H1 (cell line): Measurements from ENCODE around the gene RHBDD1. TPM values are rescaled to one million over a fixed set of nuclear protein-coding genes. Genes with fewer than 3 reads are reported as not detected.

Experiments
- CTCF ChIA-PET: fragments of 300-600 bp; sonication (Branson Sonifier 250); formaldehyde crosslinking; loops from one replicate; lab custom pipeline; 2021; ENCODE audit not compliant: partially characterized antibody; lab: Charles Lee
- POLR2A ChIA-PET: fragments of 300-600 bp; sonication (Branson Sonifier 250); formaldehyde crosslinking; loops from one replicate; lab custom pipeline; 2021; ENCODE audit warnings: inconsistent platforms; ENCODE audit not compliant: partially characterized antibody; lab: Charles Lee
- DNase-seq, 2 experiments: peaks; one replicate each; pipeline versions ENCODE4 v3.0.0 to v3.0.0-alpha.2; 2010 to 2022; ENCODE audit warnings: low spot score in 2 of 2, low read depth in 1 of 2, mixed read lengths in 1 of 2
- FAIRE-seq: peaks from 2 replicates; lab custom pipeline; 2011; peaks lifted over from hg19 to GRCh38; lab: Jason Lieb, UNC
- H2AFZ ChIP-seq: 2 replicates; pipeline ENCODE4 v1.8.1; 2012; ENCODE audit warnings: low read length, inconsistent platforms
- H2AK5ac ChIP-seq: 2 replicates; pipeline ENCODE4 v1.6.1; 2013; ENCODE audit warnings: low read depth, low read length
- H2BK120ac ChIP-seq: replicated peaks from 2 replicates; pipeline ENCODE3; 2013; ENCODE audit warnings: low read depth, low read length, inconsistent platforms
- H2BK12ac ChIP-seq: 2 replicates; pipeline ENCODE4 v1.6.1; 2013; ENCODE audit warnings: low read depth, low read length
- H2BK15ac ChIP-seq: 2 replicates; pipeline ENCODE4 v1.6.1; 2013; ENCODE audit warnings: low read length
- H2BK20ac ChIP-seq: 2 replicates; pipeline ENCODE4 v1.6.1; 2013; ENCODE audit warnings: low read length
- H2BK5ac ChIP-seq: 2 replicates; pipeline ENCODE4 v1.6.1; 2013; ENCODE audit warnings: low read depth, low read length
- H3K14ac ChIP-seq: 2 replicates; pipeline ENCODE4 v1.6.1; 2013; ENCODE audit warnings: inconsistent platforms; ENCODE audit not compliant: insufficient read length
- H3K18ac ChIP-seq: 2 replicates; pipeline ENCODE4 v1.6.1; 2013; ENCODE audit warnings: low read length; ENCODE audit errors: extremely low read depth
- H3K23ac ChIP-seq: 2 replicates; pipeline ENCODE4 v1.6.1; 2013; ENCODE audit warnings: inconsistent platforms; ENCODE audit not compliant: insufficient read length
- H3K23me2 ChIP-seq: 2 replicates; pipeline ENCODE4 v1.6.1; 2013; ENCODE audit warnings: low read depth, low read length
- H3K27ac ChIP-seq: 2 replicates; pipeline ENCODE4 v1.6.1; 2011; ENCODE audit warnings: low read depth, low read length, inconsistent platforms
- H3K27me3 ChIP-seq, 4 experiments: replicated peaks in 1 of 4; 1 replicate in 1 of 4; 2 replicates in 3 of 4; pipeline versions ENCODE4 v1.6.1 to v1.8.1; 2011 to 2013; ENCODE audit warnings: low read length in 3 of 4, mild to moderate bottlenecking in 3 of 4, inconsistent platforms in 2 of 4, mixed read lengths in 2 of 4, moderate library complexity in 1 of 4; ENCODE audit not compliant: control insufficient read depth in 3 of 4, insufficient read depth in 3 of 4; ENCODE audit errors: extremely low read depth in 1 of 4
- H3K36me3 ChIP-seq, 4 experiments: 2 replicates each; pipeline versions ENCODE4 v1.6.1 to v1.8.1; 2011 to 2013; ENCODE audit warnings: mild to moderate bottlenecking in 4 of 4, low read length in 3 of 4, moderate library complexity in 2 of 4, control low read depth in 1 of 4, inconsistent platforms in 1 of 4; ENCODE audit not compliant: insufficient read depth in 4 of 4, control insufficient read depth in 2 of 4
- H3K4ac ChIP-seq: replicated peaks from 2 replicates; pipeline ENCODE3; 2013; ENCODE audit warnings: low read length, low read depth, mixed read lengths, inconsistent platforms; ENCODE audit not compliant: insufficient read length
- H3K4me1 ChIP-seq, 4 experiments: replicated peaks in 1 of 4; 1 replicate in 1 of 4; 2 replicates in 3 of 4; pipeline versions ENCODE4 v1.6.1 to v1.8.1; 2011 to 2013; ENCODE audit warnings: low read length in 3 of 4, inconsistent platforms in 2 of 4, mixed read lengths in 1 of 4; ENCODE audit not compliant: insufficient read depth in 4 of 4, control insufficient read depth in 3 of 4
- H3K4me2 ChIP-seq, 2 experiments: 2 replicates each; pipeline versions ENCODE4 v1.6.1 to v1.8.1; 2011 to 2013; ENCODE audit warnings: low read depth in 2 of 2, low read length in 2 of 2, control low read depth in 1 of 2, inconsistent platforms in 1 of 2, mild to moderate bottlenecking in 1 of 2; ENCODE audit not compliant: insufficient read depth in 1 of 2
- H3K4me3 ChIP-seq, 4 experiments: fragments of 200-600, 300-600 bp in 1 of 4; sonication (generic), shearing (Covaris generic), sonication (Bioruptor Twin) in 1 of 4; 2 replicates each; pipeline versions ENCODE4 v1.5.1 to v1.8.1; 2011 to 2016; ENCODE audit warnings: low read length in 4 of 4, low read depth in 3 of 4, control low read depth in 2 of 4, inconsistent platforms in 2 of 4, mild to moderate bottlenecking in 2 of 4, mixed read lengths in 1 of 4, moderate library complexity in 1 of 4; ENCODE audit not compliant: insufficient read depth in 2 of 4; ENCODE audit errors: extremely low read depth in 1 of 4
- H3K56ac ChIP-seq: replicated peaks from 2 replicates; pipeline ENCODE3; 2013; ENCODE audit warnings: low read depth, mild to moderate bottlenecking, mixed read lengths, low read length, inconsistent platforms; ENCODE audit not compliant: insufficient read length
- H3K79me1 ChIP-seq: 2 replicates; pipeline ENCODE4 v1.6.1; 2013; ENCODE audit warnings: low read depth, low read length, control low read depth
- H3K79me2 ChIP-seq, 2 experiments: 2 replicates each; pipeline versions ENCODE4 v1.6.1 to v1.8.1; 2012 to 2013; ENCODE audit warnings: low read length in 2 of 2, mild to moderate bottlenecking in 2 of 2, inconsistent platforms in 1 of 2; ENCODE audit not compliant: insufficient read depth in 2 of 2, control insufficient read depth in 1 of 2
- H3K9ac ChIP-seq, 4 experiments: replicated peaks in 1 of 4; 1 replicate in 1 of 4; 2 replicates in 3 of 4; pipeline versions ENCODE4 v1.6.1 to v1.8.1; 2011 to 2013; ENCODE audit warnings: low read depth in 3 of 4, low read length in 3 of 4, control low read depth in 2 of 4, mild to moderate bottlenecking in 2 of 4, moderate library complexity in 2 of 4, inconsistent platforms in 1 of 4; ENCODE audit errors: extremely low read depth in 1 of 4
- H3K9me3 ChIP-seq, 2 experiments: 2 replicates each; pipeline versions ENCODE4 v1.6.1 to v1.8.1; 2012 to 2013; ENCODE audit warnings: mild to moderate bottlenecking in 2 of 2, moderate library complexity in 2 of 2, control low read depth in 1 of 2, inconsistent platforms in 1 of 2, low read depth in 1 of 2, low read length in 1 of 2, mixed read lengths in 1 of 2; ENCODE audit not compliant: insufficient read depth in 2 of 2
- H4K20me1 ChIP-seq, 2 experiments: replicated peaks in 1 of 2; 2 replicates each; pipeline versions ENCODE3 to v1.8.1; 2011 to 2013; ENCODE audit warnings: inconsistent platforms in 2 of 2, low read length in 2 of 2, mild to moderate bottlenecking in 1 of 2; ENCODE audit not compliant: insufficient read depth in 2 of 2, control insufficient read depth in 1 of 2
- H4K5ac ChIP-seq: 2 replicates; pipeline ENCODE4 v1.6.1; 2013; ENCODE audit warnings: low read length, low read depth, mixed read lengths, inconsistent platforms; ENCODE audit not compliant: insufficient read length
- H4K8ac ChIP-seq: 2 replicates; pipeline ENCODE4 v1.8.0; 2013; ENCODE audit warnings: mild to moderate bottlenecking, moderate library complexity, low read length, inconsistent platforms; ENCODE audit not compliant: insufficient read depth; ENCODE audit errors: extremely low read depth
- H4K91ac ChIP-seq: replicated peaks from 2 replicates; pipeline ENCODE3; 2013; ENCODE audit warnings: low read length, mixed read lengths, inconsistent platforms; ENCODE audit not compliant: insufficient read length
- CREB1 ChIP-seq: IDR thresholded peaks from 2 replicates; pipeline ENCODE4 v1.6.1; 2012; ENCODE audit warnings: inconsistent platforms
- KDM4A ChIP-seq: IDR thresholded peaks from one replicate; pipeline ENCODE4 v1.7.1; 2012; ENCODE audit warnings: low read depth, mild to moderate bottlenecking, moderate library complexity, low read length, inconsistent platforms; ENCODE audit not compliant: severe bottlenecking
- KDM5A ChIP-seq: fragments of 200-600 bp; IDR thresholded peaks from 2 replicates; pipeline ENCODE4 v1.7.1; 2012; ENCODE audit warnings: mild to moderate bottlenecking, low read length, inconsistent platforms, mixed read lengths
- WGBS, 2 experiments: shearing (Covaris generic) in 1 of 2; methylation state at CpG; one replicate each; pipeline versions ENCODE4 v1.1.6 to v1.1.7; 2013 to 2015; ENCODE audit warnings: low lambda C conversion rate in 2 of 2, mixed read lengths in 2 of 2, inconsistent platforms in 1 of 2, low coverage in 1 of 2, missing lambda C conversion rate in 1 of 2; ENCODE audit not compliant: insufficient replicate concordance in 2 of 2, insufficient coverage in 1 of 2, insufficient read length in 1 of 2; ENCODE audit errors: extremely low coverage in 1 of 2, missing lambda C conversion rate in 1 of 2; 5-methylcytosine and 5-hydroxymethylcytosine counted together
- polyA plus RNA-seq, 7 experiments: library from polyadenylated mRNA; depleted of rRNA in 3 of 7; stranded (reverse) in 5 of 7; unstranded in 2 of 7; fragments of >200 nt in 5 of 7; fragments of 200-250 nt in 2 of 7; gene quantifications; 1 replicate in 5 of 7; 2 replicates in 1 of 7; 4 replicates in 1 of 7; pipeline versions ENCODE4 v1.2.1 to v1.2.3, GENCODE V29; 2011 to 2013; ENCODE audit warnings: missing spikeins in 2 of 7, mixed read lengths in 2 of 7
- total RNA-seq: library from RNA; stranded (reverse); fragmentation: NEBNext Ultra II Directional; extraction: Animal tissue kit (Norgen Biotek cat#: 25700); gene quantifications from 2 replicates; pipeline ENCODE4 v1.2.1, GENCODE V29; 2021

The RHBDD1 gene
- total and polyA plus RNA-seq, 2 of the 8 experiments (the other 6 are each of a cell fraction or from before 2014, with no cell fraction given), result 10.5 to 23.1 TPM

DNA sequence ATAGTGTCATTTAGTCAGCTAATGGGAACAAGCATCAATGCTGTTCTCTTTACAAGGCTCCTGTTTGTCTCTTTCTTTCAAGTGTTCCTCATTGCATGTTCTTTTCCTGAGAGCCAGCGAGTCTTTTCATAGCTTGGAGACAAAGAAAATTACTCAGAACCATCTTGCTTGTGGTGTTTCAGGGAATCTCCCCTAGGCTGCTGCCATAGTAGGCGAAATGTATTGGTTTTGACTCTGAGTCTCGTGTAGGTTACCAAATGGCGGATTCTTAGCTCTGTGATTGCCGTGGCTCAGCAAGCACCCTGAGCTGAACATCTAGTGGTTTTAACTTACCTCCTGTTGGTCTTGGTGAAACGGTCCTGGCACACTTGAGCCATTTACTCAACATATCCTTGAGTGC is 68.7 kb downstream of the RHBDD1 start:
- Histone ChIP-seq H2BK5ac (no peak overlapping the region), H3K27me3 (no peaks in the 10 kb centered on the region), H2BK15ac (no peak overlapping the region), H3K23ac (no peak overlapping the region), H3K9ac (no peak overlapping the region), H4K20me1 (peaks cover 0 to 3% of the 10 kb centered on the region in 2 experiments), H3K4ac (no peak overlapping the region), H3K14ac (no peak overlapping the region), H3K36me3 (no peaks in the 10 kb centered on the region), H2BK12ac (no peak overlapping the region), H2BK120ac (no peak overlapping the region), H2AK5ac (no peak overlapping the region), H3K56ac (no peak overlapping the region), H4K91ac (no peak overlapping the region), H3K4me2 (no peak overlapping the region), H2BK20ac (no peak overlapping the region), H3K27ac (no peak overlapping the region), H3K4me1 (no peaks in the 10 kb centered on the region), H2AFZ (no peak overlapping the region), H3K79me1 (0 out of 2 replicates have a peak, but pooled peaks cover 4% of the 10 kb centered on the region), H3K18ac (no peak overlapping the region), H3K23me2 (no peaks in the 10 kb centered on the region), H4K8ac (no peak overlapping the region), H4K5ac (no peak overlapping the region), H3K9me3 (no peaks in the 10 kb centered on the region), H3K4me3 (no peak overlapping the region), H3K79me2 (no peaks in the 10 kb centered on the region)
- no peak for DNase-seq
- POLR2A ChIA-PET, result interaction anchor here (1.0 kb wide), 1 partner anchor 10 kb away, joined by 3 read pairs; no protein-coding TSS in a partner anchor
- CTCF ChIA-PET, result interaction anchor here (0.6 to 1.1 kb wide), 4 partner anchors 80 to 1239 kb away, joined by 3 to 5 read pairs (median 3); no protein-coding TSS in a partner anchor
- 90% methylated on average over 6 of the region's 6 CpGs; no CpG with 5 or more reads in 1 of the 2 experiments for WGBS, 2 experiments
- no peak for FAIRE-seq
- TF ChIP-seq CREB1, result no peak
- no peak for TF ChIP-seq KDM5A
- TF ChIP-seq KDM4A, result no peak
